Thymus (tissue), 11 donors: ENCODE results near the gene DPYD. TPM values are rescaled to one million over a fixed set of nuclear protein-coding genes. Genes with fewer than 3 reads are reported as not detected.

Experiments
- DNase-seq, 9 donors: peaks; one replicate each; pipeline ENCODE4 v3.0.0-alpha.2; 2013; ENCODE audit warnings: low spot score in 9 of 9, low read depth in 6 of 9, missing footprints in 1 of 9
- H3K27ac ChIP-seq, 2 donors: one replicate each; pipeline ENCODE4 v1.5.1; 2013; ENCODE audit warnings: control low read depth in 1 of 2, low read depth in 1 of 2, low read length in 1 of 2, mild to moderate bottlenecking in 1 of 2, moderate library complexity in 1 of 2
- H3K27me3 ChIP-seq, 2 donors: one replicate each; pipeline ENCODE4 v1.5.1; 2013; ENCODE audit warnings: low read length in 1 of 2; ENCODE audit not compliant: control insufficient read depth in 2 of 2, insufficient read depth in 1 of 2
- H3K36me3 ChIP-seq, 2 donors: one replicate each; pipeline ENCODE4 v1.5.1; 2013; ENCODE audit warnings: low read length in 1 of 2, mild to moderate bottlenecking in 1 of 2, moderate library complexity in 1 of 2; ENCODE audit not compliant: control insufficient read depth in 2 of 2, insufficient read depth in 2 of 2
- H3K4me1 ChIP-seq, 2 donors: one replicate each; pipeline ENCODE4 v1.5.1; 2013; ENCODE audit warnings: low read length in 2 of 2; ENCODE audit not compliant: control insufficient read depth in 2 of 2, insufficient read depth in 2 of 2
- H3K4me3 ChIP-seq, 2 donors: one replicate each; pipeline ENCODE4 v1.5.1; 2013; ENCODE audit warnings: low read length in 2 of 2, control low read depth in 1 of 2, mild to moderate bottlenecking in 1 of 2
- H3K9me3 ChIP-seq, 2 donors: one replicate each; pipeline ENCODE4 v1.5.1; 2013; ENCODE audit warnings: low read length in 1 of 2, mild to moderate bottlenecking in 1 of 2; ENCODE audit not compliant: control insufficient read depth in 2 of 2, insufficient read depth in 1 of 2
- WGBS: extraction: QIAGEN DNeasy Blood & Tissue Kit; methylation state at CpG from one replicate; pipeline ENCODE4 v1.1.7; 2013; 5-methylcytosine and 5-hydroxymethylcytosine counted together
- polyA plus RNA-seq: library from polyadenylated mRNA; stranded (reverse); fragments of 200-250 nt; gene quantifications from one replicate; pipeline ENCODE4 v1.2.3, GENCODE V29; 2013
- total RNA-seq: library from RNA; stranded (reverse); fragments of 120-200 nt; gene quantifications from one replicate; pipeline ENCODE4 v1.2.4, GENCODE V29; 2013
- donor health status: healthy.

Gene DPYD
- total and polyA plus RNA-seq, 2 donors: 13.1 to 29.4 TPM

DNA sequence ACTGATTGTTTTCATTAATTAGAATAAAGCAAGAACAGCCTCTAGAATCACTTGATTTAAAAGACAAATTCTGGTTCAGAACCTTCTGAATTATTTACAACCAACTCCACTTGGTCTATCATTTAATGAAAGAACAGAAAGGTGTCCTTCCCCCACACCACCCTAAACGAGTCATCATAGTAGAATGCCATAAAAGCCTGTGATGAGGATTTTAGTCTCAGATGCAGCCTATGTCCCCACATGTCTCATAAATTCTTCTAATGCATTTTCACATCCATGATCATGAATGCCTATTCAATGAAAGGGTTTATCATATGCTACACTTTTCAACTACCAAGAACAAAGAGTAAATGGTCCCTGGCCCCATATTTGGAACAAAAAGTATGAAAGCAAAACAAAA lies 508.1 kb downstream of the DPYD start:
- no peak overlapping the region for H3K27ac ChIP-seq
- no peaks in the 10 kb centered on the region for H3K4me1 ChIP-seq
- no peaks in the 10 kb centered on the region for H3K36me3 ChIP-seq
- DNase-seq: no peak
- H3K27me3 ChIP-seq: no peaks in the 10 kb centered on the region
- H3K9me3 ChIP-seq: no peaks in the 10 kb centered on the region
- 50% methylated on average over 1 of the region's 1 CpG for WGBS
- no peak overlapping the region for H3K4me3 ChIP-seq

DNA sequence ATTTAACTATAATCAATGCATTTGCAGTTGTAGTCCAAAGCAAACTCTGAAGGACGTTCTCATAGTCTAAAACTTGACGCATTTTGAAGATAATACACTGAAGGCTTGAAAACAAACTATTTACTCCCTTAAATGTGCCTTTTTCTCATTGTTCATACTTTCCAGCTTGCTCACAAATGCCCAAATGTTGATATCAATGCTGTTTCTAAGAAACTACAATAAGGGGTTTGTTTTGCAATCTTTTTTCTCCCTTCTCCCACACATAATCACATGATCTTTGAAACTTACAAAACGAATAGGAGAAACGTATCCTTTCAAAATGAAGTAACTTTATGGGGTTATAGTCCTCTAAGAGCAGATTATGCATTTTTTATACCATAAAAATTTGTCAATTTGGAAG lies 508.7 kb downstream of the DPYD start:
- DNase-seq: no peak
- WGBS: 97% methylated on average over 4 of the region's 4 CpGs
- H3K9me3 ChIP-seq: no peaks in the 10 kb centered on the region
- no peak overlapping the region for H3K4me3 ChIP-seq
- H3K4me1 ChIP-seq: no peaks in the 10 kb centered on the region
- no peaks in the 10 kb centered on the region for H3K36me3 ChIP-seq
- no peaks in the 10 kb centered on the region for H3K27me3 ChIP-seq
- H3K27ac ChIP-seq: no peak overlapping the region

DNA sequence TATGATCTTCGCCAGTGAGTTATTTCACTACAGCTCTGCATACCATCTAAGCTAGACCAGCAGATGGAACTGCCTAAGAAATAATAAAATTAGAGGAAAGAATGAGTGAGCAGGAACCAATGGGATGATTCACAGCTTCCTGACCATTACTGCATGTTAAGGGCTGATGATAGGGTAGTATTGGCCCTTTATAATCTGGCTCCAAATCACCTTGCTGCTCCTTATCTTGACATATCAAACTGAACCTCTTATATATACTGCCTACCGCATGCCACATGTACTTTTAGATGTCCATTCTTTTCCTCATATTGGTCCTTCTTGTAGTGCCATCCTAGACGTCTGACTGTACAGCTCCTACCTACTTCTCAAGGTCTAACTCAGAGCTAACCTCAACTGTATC lies 524.4 kb downstream of the DPYD start:
- no peak overlapping the region for H3K4me3 ChIP-seq
- 99% methylated on average over 3 of the region's 3 CpGs for WGBS
- H3K9me3 ChIP-seq: no peaks in the 10 kb centered on the region
- H3K36me3 ChIP-seq: no peaks in the 10 kb centered on the region
- no peaks in the 10 kb centered on the region for H3K4me1 ChIP-seq
- no peak for DNase-seq
- no peaks in the 10 kb centered on the region for H3K27me3 ChIP-seq
- H3K27ac ChIP-seq: no peak overlapping the region

DNA sequence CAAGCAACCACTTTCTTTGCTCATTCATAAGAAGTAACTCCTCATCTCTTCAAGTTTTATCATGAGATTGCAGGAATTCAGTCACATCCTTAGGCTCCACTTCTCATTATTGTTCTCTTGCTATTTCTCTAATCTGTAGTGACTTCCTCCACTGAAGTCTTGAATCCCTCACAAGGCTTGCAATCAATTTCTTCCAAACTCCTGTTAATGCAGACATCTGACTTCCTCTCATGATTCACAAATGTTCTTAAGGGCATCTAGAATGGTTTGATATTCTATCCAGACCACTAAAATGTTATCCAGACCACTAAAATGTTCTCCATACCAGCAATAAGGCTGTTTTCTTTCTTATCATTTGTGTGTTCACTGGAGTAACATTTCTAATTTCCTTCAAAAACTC lies 528.1 kb downstream of the DPYD start:
- DNase-seq: no peak
- no peaks in the 10 kb centered on the region for H3K9me3 ChIP-seq
- H3K36me3 ChIP-seq: no peaks in the 10 kb centered on the region
- H3K27me3 ChIP-seq: no peaks in the 10 kb centered on the region
- no peaks in the 10 kb centered on the region for H3K4me1 ChIP-seq
- no peak overlapping the region for H3K27ac ChIP-seq
- no peak overlapping the region for H3K4me3 ChIP-seq

DNA sequence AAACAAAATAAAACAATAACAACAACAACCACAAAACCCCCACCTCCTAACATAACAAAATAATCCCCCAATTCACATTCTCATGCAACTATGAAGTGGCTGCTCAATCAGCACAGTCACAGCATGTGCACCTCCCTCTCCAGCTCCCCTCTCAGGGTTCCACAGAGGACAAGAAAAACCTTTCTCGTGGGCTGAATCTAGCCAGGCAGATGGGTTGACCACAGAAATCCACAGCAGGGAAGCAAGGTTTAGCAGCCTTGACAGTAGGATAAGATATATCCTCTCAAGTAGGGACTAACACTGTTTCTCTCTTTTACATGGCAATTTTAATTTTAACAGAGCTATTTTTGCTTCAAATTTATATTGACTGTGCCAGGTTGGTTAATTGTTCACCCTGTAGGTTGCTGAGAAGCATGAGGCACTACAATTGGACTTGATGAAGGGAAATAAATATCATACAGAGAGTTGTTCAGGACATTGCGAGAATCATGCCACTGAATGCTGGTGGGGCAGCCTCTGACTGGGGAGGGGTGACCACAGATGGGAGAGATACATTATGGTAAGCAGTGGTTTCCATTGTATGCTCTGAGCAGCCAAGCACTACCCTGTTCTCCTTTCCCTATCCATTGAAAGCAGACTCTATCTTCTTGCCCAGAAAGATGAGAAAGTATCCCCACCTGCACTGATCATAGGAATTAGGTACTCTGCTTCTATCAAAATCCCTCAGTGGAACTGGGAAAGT lies 535.1 kb downstream of the DPYD start:
- 92% methylated on average over 2 of the region's 2 CpGs for WGBS
- no peak overlapping the region for H3K4me3 ChIP-seq
- no peaks in the 10 kb centered on the region for H3K9me3 ChIP-seq
- no peak overlapping the region for H3K27ac ChIP-seq
- DNase-seq: no peak
- H3K36me3 ChIP-seq: no peaks in the 10 kb centered on the region
- H3K27me3 ChIP-seq: no peaks in the 10 kb centered on the region
- no peaks in the 10 kb centered on the region for H3K4me1 ChIP-seq

DNA sequence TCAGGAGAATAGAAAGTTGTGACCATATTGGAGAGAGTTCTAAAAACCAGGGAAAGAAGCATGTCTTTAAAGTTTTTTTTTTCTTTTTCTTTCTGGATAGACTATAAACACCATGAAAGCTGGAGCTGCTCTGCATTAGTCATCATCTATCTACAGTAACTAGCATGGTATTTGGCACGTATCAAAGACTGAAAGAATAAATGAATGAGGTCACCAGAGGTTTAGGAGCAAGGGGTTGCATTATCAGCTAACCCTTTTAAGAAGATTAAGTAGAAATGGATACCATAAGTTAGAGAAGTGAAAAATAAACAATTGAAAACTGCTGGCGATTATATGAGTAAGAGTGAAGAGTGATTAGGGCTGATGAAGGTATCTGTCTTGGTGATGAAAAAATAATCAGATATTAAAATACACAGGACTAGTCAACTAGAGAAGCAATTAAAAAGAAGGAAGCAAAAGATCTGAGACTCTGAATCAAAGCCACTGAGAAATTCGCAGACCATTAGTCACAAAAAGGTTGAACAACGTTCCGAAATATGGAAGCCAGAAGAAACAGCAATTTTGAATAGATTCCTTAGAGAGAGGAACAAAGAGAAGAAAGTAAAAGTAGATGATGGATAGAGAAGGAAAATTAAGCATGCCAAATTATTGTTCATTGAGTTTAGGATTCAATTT lies 536.4 kb downstream of the DPYD start:
- WGBS: 98% methylated on average over 5 of the region's 5 CpGs
- no peak for DNase-seq
- H3K4me3 ChIP-seq: no peak overlapping the region
- no peaks in the 10 kb centered on the region for H3K4me1 ChIP-seq
- no peak overlapping the region for H3K27ac ChIP-seq
- H3K36me3 ChIP-seq: no peaks in the 10 kb centered on the region
- no peaks in the 10 kb centered on the region for H3K27me3 ChIP-seq
- no peaks in the 10 kb centered on the region for H3K9me3 ChIP-seq

DNA sequence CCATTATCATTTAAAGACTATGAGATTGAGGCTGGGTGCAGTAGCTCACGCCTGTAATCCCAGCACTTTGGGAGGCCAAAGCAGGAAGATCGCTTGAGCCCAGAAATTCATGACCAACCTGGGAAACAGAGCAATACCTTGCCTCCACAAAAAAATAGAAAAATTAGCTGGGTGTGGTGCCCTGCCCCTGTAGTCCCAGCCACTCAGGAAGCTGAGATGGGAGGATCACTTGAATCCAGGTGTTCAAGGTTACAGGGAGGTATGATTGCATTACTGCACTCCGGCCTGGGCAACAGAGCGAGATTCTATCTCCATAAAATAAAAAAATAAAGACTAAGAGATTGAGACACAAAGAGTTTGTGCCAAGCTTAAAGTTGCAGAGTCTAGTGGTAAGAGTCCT lies 537.0 kb downstream of the DPYD start:
- 96% methylated on average over 4 of the region's 4 CpGs for WGBS
- no peak for DNase-seq

DNA sequence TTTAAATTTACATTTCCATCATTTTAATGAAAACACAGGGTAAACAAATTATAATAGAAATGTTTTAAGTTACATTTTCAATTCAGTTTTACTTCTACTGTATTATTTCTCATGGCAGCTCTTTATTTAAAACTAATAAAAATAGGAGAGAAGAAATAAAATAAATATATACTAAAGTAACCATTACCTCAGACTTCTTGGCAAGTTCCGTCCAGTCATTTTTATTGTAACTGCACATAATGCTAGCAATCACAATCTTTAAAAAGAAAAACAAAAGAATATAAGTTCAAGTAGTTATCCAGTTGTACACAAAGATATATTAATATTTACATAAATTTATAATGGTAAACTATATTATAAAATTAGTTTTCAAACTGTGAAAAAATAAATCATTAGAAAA lies 538.6 kb downstream of the DPYD start:
- Histone ChIP-seq H3K27me3 (no peaks in the 10 kb centered on the region), H3K4me1 (no peaks in the 10 kb centered on the region), H3K36me3 (no peaks in the 10 kb centered on the region), H3K4me3 (no peak overlapping the region), H3K9me3 (no peaks in the 10 kb centered on the region), H3K27ac (no peak overlapping the region)
- WGBS: 95% methylated on average over 1 of the region's 1 CpG
- no peak for DNase-seq

More for the DNA sequence above, 537.0 kb downstream of the DPYD start:
- H3K36me3 ChIP-seq: no peaks in the 10 kb centered on the region
- H3K4me3 ChIP-seq: no peak overlapping the region
- no peaks in the 10 kb centered on the region for H3K27me3 ChIP-seq
- H3K4me1 ChIP-seq: no peaks in the 10 kb centered on the region
- no peak overlapping the region for H3K27ac ChIP-seq
- no peaks in the 10 kb centered on the region for H3K9me3 ChIP-seq

DNA sequence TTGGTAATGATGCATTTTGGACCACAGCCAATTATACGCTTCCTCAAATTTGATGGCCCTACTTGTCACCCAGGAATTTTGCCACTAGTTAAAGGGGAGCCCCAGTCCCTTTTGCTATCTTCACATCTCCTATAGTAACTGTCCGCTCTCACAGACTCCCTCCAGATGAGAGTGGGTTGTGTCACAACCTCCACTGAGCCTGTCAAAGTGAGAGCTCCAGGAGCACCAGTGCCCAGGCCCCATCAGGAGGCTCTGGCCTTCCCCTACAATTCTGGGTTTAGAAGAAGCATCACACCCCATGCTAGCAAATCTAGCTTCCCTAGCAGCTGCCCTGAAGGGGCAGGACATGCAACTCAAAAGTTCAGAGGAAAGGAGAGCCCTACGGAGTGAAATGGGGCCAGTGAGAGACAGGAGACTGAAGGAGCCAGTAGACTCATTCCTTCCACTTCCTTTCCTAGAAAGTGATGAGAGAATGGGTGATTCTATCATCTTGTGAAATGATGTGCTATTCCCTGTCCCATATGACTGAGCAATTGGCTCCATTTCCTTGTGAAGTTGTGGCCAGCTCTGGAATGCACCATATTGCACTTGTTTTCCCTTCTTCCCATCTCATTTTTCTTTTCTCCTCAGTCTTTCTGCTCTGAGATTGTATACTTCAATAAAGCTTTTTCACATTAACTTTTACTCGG lies 541.3 kb downstream of the DPYD start:
- Histone ChIP-seq H3K4me3 (no peak overlapping the region), H3K9me3 (no peaks in the 10 kb centered on the region), H3K27ac (no peak overlapping the region), H3K4me1 (no peaks in the 10 kb centered on the region), H3K36me3 (no peaks in the 10 kb centered on the region), H3K27me3 (no peaks in the 10 kb centered on the region)
- WGBS: 98% methylated on average over 4 of the region's 4 CpGs
- DNase-seq: no peak
